PC-9 (cell line): Measurements from ENCODE around the gene ZNF516. TPM values are rescaled to one million over a fixed set of nuclear protein-coding genes. Genes with fewer than 3 reads are reported as not detected.

Source experiments
- BruUV-seq: library from RNA; stranded (reverse); fragments of 400-500 nt; replicated peaks from 2 replicates; lab custom pipeline; 2021; lab: Mats Ljungman, UMichigan
- CTCF ChIA-PET: fragments of 300-600 bp; sonication (Branson Sonifier 250); formaldehyde crosslinking; loops from one replicate; lab custom pipeline; 2022; ENCODE audit warnings: antibody characterized with exemption; lab: Charles Lee
- POLR2A ChIA-PET: fragments of 300-600 bp; sonication (Branson Sonifier 250); formaldehyde crosslinking; loops from one replicate; lab custom pipeline; 2022; ENCODE audit warnings: antibody characterized with exemption; ENCODE audit not compliant: unreplicated experiment; lab: Charles Lee
- DNase-seq, 2 experiments: peaks; one replicate each; pipeline versions ENCODE4 v3.0.0 to v3.0.0-alpha.2; 2015 to 2022; ENCODE audit warnings: mixed read lengths in 1 of 2
- H2AFZ ChIP-seq: fragments of 200-600 bp; sonication (generic); 2 replicates; pipeline ENCODE4 v1.8.1; 2017; ENCODE audit warnings: antibody characterized with exemption
- H3F3A ChIP-seq: fragments of 200-600 bp; sonication (generic); 2 replicates; pipeline ENCODE4 v1.8.1; 2017; ENCODE audit warnings: antibody characterized with exemption, mild to moderate bottlenecking, low read depth; ENCODE audit not compliant: insufficient read depth
- H3K27ac ChIP-seq: fragments of 200-600 bp; sonication (generic); 2 replicates; pipeline ENCODE4 v1.6.1; 2016; ENCODE audit warnings: mixed run types
- H3K27me3 ChIP-seq: fragments of 200-600 bp; sonication (generic); 2 replicates; pipeline ENCODE4 v1.6.1; 2016; ENCODE audit warnings: low read depth, mixed run types; ENCODE audit not compliant: insufficient read depth
- H3K36me3 ChIP-seq: fragments of 200-600 bp; sonication (generic); 2 replicates; pipeline ENCODE4 v1.6.1; 2016; ENCODE audit warnings: low read depth, mixed run types
- H3K4me1 ChIP-seq: fragments of 200-600 bp; sonication (generic); replicated peaks from 2 replicates; pipeline ENCODE4 v1.6.1; 2016; ENCODE audit warnings: mixed run types; ENCODE audit not compliant: insufficient read depth
- H3K4me2 ChIP-seq: fragments of 200-600 bp; sonication (generic); 2 replicates; pipeline ENCODE4 v1.6.1; 2017; ENCODE audit warnings: mixed run types
- H3K4me3 ChIP-seq: fragments of 200-600 bp; sonication (generic); 2 replicates; pipeline ENCODE4 v1.6.1; 2016; ENCODE audit warnings: mixed run types
- H3K79me2 ChIP-seq: fragments of 200-600 bp; sonication (generic); 2 replicates; pipeline ENCODE4 v1.6.1; 2017; ENCODE audit warnings: low read depth, mixed run types
- H3K9me2 ChIP-seq: fragments of 200-600 bp; sonication (generic); 2 replicates; pipeline ENCODE4 v1.8.1; 2017; ENCODE audit warnings: mild to moderate bottlenecking; ENCODE audit not compliant: insufficient read depth
- H3K9me3 ChIP-seq: fragments of 200-600 bp; sonication (generic); 2 replicates; pipeline ENCODE4 v1.8.1; 2016; ENCODE audit warnings: low read depth; ENCODE audit not compliant: insufficient read depth
- H4K20me1 ChIP-seq: fragments of 200-600 bp; sonication (generic); 2 replicates; pipeline ENCODE4 v1.8.1; 2017; ENCODE audit not compliant: insufficient read depth
- CTCF ChIP-seq: fragments of 200-600 bp; sonication (generic); conservative IDR thresholded peaks from 2 replicates; pipeline ENCODE4 v1.6.1; 2017; ENCODE audit warnings: mixed run types, antibody characterized with exemption, mild to moderate bottlenecking, moderate library complexity
- EZH2 ChIP-seq: fragments of 200-600 bp; sonication (generic); IDR thresholded peaks from 2 replicates; pipeline ENCODE4 v1.8.0; 2017; ENCODE audit warnings: antibody characterized with exemption, low read depth
- intact Hi-C: fragments of 100-400 bp; cut with micrococcal nuclease; formaldehyde crosslinking; loops from one replicate; pipeline ENCODE4 v1.10.0; 2022; ENCODE audit not compliant: unreplicated experiment
- total RNA-seq: library from RNA; stranded (reverse); gene quantifications from 2 replicates; pipeline ENCODE4 v1.2.3, GENCODE V29; 2021

ZNF516 gene
- total RNA-seq, 1 experiment from 2014 or later = 32.7 TPM

GRCh38 chr18:76425146-76426131 lies 69.6 kb downstream of the ZNF516 start:
- ChIA-PET CTCF (no interaction called here), POLR2A (no interaction called here)
- Histone ChIP-seq H3K36me3 (no peaks in the 10 kb centered on the region), H3K79me2 (peaks cover 23% of the 10 kb centered on the region; the same call in 1 of the 2 replicates), H3F3A (no peaks in the 10 kb centered on the region), H3K4me2 (no peak overlapping the region), H3K27me3 (no peaks in the 10 kb centered on the region), H3K9me2 (no peaks in the 10 kb centered on the region), H3K27ac (no peak overlapping the region), H2AFZ (no peak overlapping the region), H4K20me1 (peaks cover 62% of the 10 kb centered on the region; the same call in 1 of the 2 replicates), H3K4me3 (no peak overlapping the region), H3K9me3 (no peaks in the 10 kb centered on the region), H3K4me1 (peaks cover 10% of the 10 kb centered on the region; the same call in 1 of the 2 replicates)
- TF ChIP-seq CTCF (no peak), EZH2 (no peak)
- DNase-seq = no peak
- intact Hi-C loops = no loop called here
- no TSS peak for BruUV-seq

GRCh38 chr18:76422838-76423237 lies 72.2 kb downstream of the ZNF516 start:
- H3K4me2 ChIP-seq = no peak overlapping the region
- ChIA-PET POLR2A (no interaction called here), CTCF (no interaction called here)
- H4K20me1 ChIP-seq = peaks cover 65% of the 10 kb centered on the region
- peaks cover 33% of the 10 kb centered on the region; the same call in 1 of the 2 replicates for H3K79me2 ChIP-seq
- BruUV-seq = no TSS peak
- no peak overlapping the region for H2AFZ ChIP-seq
- peaks cover 10% of the 10 kb centered on the region; the same call in 1 of the 2 replicates for H3K4me1 ChIP-seq
- no peak for DNase-seq
- H3K36me3 ChIP-seq = no peaks in the 10 kb centered on the region
- H3K27me3 ChIP-seq = no peaks in the 10 kb centered on the region
- intact Hi-C loops = no loop called here
- TF ChIP-seq EZH2 = no peak
- no peak for TF ChIP-seq CTCF
- no peak overlapping the region for H3K4me3 ChIP-seq
- H3K27ac ChIP-seq = no peak overlapping the region
- H3K9me2 ChIP-seq = no peaks in the 10 kb centered on the region
- H3K9me3 ChIP-seq = no peaks in the 10 kb centered on the region
- H3F3A ChIP-seq = 0 out of 2 replicates have a peak, but pooled peaks cover 4% of the 10 kb centered on the region

GRCh38 chr18:76422121-76422520 lies 72.9 kb downstream of the ZNF516 start:
- no peak for TF ChIP-seq CTCF
- TF ChIP-seq EZH2 = no peak
- peaks cover 36% of the 10 kb centered on the region; the same call in 1 of the 2 replicates for H3K79me2 ChIP-seq
- intact Hi-C loops = no loop called here
- H3K9me3 ChIP-seq = no peaks in the 10 kb centered on the region
- peaks cover 10% of the 10 kb centered on the region; the same call in 1 of the 2 replicates for H3K4me1 ChIP-seq
- CTCF ChIA-PET = no interaction called here
- H3K9me2 ChIP-seq = no peaks in the 10 kb centered on the region
- peaks cover 66% of the 10 kb centered on the region for H4K20me1 ChIP-seq
- no peak overlapping the region for H3K4me3 ChIP-seq
- POLR2A ChIA-PET = no interaction called here
- no peaks in the 10 kb centered on the region for H3K36me3 ChIP-seq
- 0 out of 2 replicates have a peak, but pooled peaks cover 4% of the 10 kb centered on the region for H3F3A ChIP-seq
- DNase-seq = no peak
- H3K27me3 ChIP-seq = no peaks in the 10 kb centered on the region
- no peak overlapping the region for H2AFZ ChIP-seq
- H3K27ac ChIP-seq = no peak overlapping the region
- BruUV-seq = no TSS peak
- 0 out of 2 replicates have a peak overlapping the region, but pooled peaks have one; percentile 4 for H3K4me2 ChIP-seq
